Liver (tissue), 3 donors: ENCODE data around the gene MCTP1.

Source experiments
- EGR1 ChIP-seq, 2 donors: IDR thresholded peaks; 2 replicates each; pipeline ENCODE4 v1.6.1; 2016 to 2018; ENCODE audit warnings: antibody characterized with exemption in 2 of 2, low read depth in 2 of 2
- FOXA1 ChIP-seq: IDR thresholded peaks from 2 replicates; pipeline ENCODE4 v1.6.1; 2016; ENCODE audit warnings: antibody characterized with exemption
- GABPA ChIP-seq, 2 donors: IDR thresholded peaks in 1 of 2; conservative IDR thresholded peaks in 1 of 2; 2 replicates each; pipeline ENCODE4 v1.6.1; 2016; ENCODE audit warnings: antibody characterized with exemption in 2 of 2, mild to moderate bottlenecking in 1 of 2, moderate library complexity in 1 of 2
- RAD21 ChIP-seq, 2 donors: IDR thresholded peaks; 2 replicates each; pipeline ENCODE4 v1.6.1; 2016; ENCODE audit warnings: antibody characterized with exemption in 2 of 2, mild to moderate bottlenecking in 2 of 2
- SP1 ChIP-seq: IDR thresholded peaks from 2 replicates; pipeline ENCODE4 v1.6.1; 2018; ENCODE audit warnings: antibody characterized with exemption, mild to moderate bottlenecking
- TAF1 ChIP-seq: conservative IDR thresholded peaks from 2 replicates; pipeline ENCODE4 v1.6.1; 2016; ENCODE audit warnings: antibody characterized with exemption, mild to moderate bottlenecking
- YY1 ChIP-seq: IDR thresholded peaks from 2 replicates; pipeline ENCODE4 v1.6.1; 2016; ENCODE audit warnings: antibody characterized with exemption, mild to moderate bottlenecking
- TF ChIP-seq, protein P1 (sequence below): fragments of 150-350 bp; IDR thresholded peaks from 2 replicates; pipeline ENCODE4 v1.5.1; 2017; ENCODE audit warnings: improper control_type of control experiment, low read depth, low read length; ENCODE audit not compliant: missing input control
- TF ChIP-seq, protein P2 (sequence below): IDR thresholded peaks from 2 replicates; pipeline ENCODE4 v1.6.1; 2016; ENCODE audit warnings: antibody characterized with exemption
- TF ChIP-seq, protein P3 (sequence below): IDR thresholded peaks from 2 replicates; pipeline ENCODE4 v1.6.1; 2016; ENCODE audit warnings: antibody characterized with exemption
- donor health status: healthy.
- donor health status: healthy.

DNA sequence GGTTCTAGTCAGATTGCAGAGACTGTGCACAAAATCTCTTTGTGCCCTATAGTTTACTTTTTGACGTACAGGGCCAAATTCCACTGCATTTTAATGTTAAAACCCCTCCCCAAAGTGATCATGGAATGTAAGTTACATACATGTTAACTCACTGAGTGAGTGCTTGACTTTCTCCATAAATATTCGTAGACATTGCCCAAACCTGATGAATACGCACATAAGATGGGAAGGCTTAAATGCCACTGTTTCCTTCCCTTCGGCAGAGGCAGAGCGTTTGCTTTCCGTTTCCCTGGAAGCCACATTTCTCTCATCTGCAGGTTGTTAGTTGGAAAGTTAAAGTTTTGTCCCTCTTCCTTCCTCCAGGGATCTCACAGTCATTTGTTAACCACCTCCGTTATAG, 286.2 kb downstream of the MCTP1 start:
- TF ChIP-seq, protein P1, sequence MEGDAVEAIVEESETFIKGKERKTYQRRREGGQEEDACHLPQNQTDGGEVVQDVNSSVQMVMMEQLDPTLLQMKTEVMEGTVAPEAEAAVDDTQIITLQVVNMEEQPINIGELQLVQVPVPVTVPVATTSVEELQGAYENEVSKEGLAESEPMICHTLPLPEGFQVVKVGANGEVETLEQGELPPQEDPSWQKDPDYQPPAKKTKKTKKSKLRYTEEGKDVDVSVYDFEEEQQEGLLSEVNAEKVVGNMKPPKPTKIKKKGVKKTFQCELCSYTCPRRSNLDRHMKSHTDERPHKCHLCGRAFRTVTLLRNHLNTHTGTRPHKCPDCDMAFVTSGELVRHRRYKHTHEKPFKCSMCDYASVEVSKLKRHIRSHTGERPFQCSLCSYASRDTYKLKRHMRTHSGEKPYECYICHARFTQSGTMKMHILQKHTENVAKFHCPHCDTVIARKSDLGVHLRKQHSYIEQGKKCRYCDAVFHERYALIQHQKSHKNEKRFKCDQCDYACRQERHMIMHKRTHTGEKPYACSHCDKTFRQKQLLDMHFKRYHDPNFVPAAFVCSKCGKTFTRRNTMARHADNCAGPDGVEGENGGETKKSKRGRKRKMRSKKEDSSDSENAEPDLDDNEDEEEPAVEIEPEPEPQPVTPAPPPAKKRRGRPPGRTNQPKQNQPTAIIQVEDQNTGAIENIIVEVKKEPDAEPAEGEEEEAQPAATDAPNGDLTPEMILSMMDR, result no peak
- TF ChIP-seq, protein P2, sequence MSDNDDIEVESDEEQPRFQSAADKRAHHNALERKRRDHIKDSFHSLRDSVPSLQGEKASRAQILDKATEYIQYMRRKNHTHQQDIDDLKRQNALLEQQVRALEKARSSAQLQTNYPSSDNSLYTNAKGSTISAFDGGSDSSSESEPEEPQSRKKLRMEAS, result no peak
- TF ChIP-seq, protein P3, sequence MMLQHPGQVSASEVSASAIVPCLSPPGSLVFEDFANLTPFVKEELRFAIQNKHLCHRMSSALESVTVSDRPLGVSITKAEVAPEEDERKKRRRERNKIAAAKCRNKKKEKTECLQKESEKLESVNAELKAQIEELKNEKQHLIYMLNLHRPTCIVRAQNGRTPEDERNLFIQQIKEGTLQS, result no peak
- TF ChIP-seq TAF1 (no peak), EGR1 (IDR thresholded peaks at IDR 0.05; ENCODE audit: low read depth in 2 of 2) (no peak), SP1 (no peak), FOXA1 (no peak), RAD21 (IDR thresholded peaks at IDR 0.05) (no peak), YY1 (no peak), GABPA (IDR thresholded peaks at IDR 0.05 in 1 of 2, conservative IDR thresholded peaks at IDR 0.05 in 1 of 2) (no peak)
